ENCODE data around the gene CGREF1.

The CGREF1 gene, protein sequence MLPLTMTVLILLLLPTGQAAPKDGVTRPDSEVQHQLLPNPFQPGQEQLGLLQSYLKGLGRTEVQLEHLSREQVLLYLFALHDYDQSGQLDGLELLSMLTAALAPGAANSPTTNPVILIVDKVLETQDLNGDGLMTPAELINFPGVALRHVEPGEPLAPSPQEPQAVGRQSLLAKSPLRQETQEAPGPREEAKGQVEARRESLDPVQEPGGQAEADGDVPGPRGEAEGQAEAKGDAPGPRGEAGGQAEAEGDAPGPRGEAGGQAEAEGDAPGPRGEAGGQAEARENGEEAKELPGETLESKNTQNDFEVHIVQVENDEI

DNA sequence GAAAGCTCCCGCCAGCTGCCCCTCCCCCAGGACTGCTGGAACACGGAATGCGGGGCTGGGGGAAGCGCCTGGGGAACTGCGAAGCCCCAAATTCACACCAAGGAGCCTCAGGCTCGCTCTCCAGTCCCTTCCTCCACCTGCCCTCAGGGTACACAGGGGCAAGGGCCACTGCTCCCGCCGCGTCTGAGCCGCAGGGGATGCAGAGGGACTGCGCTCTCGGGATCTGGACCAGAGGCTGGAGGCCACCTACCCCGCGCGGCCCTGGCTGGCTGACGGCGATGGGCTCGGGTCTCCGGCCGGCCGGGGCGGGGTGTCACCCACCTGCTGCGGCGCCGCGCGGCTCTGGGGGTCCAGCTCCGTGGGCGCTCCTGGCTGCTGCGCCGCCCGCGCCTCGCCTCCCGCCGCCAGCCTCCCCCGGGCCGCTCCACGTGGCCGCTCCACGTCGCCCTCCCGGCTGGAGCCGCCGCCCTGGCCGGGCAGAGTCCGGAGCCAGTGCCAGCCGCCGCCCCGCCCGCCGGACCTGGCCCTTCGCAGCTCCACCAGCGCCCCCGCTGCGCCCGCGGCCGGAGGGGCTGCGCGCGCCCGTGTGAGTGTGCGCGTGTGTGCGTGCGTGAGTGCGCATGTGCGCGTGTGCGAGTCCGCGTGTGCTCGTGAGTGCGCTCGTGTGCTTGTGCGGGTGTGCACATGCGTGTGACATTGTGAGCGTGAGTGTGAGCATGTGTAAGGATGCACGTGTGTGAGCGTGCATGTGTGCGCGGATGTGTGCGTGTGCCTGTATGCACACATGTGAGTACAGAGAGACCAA, at the start of gene CGREF1:
Gene CGREF1, minus strand, starts transcription at position 604 of the 805 bp plus-strand sequence. CDS start 14,762 bp downstream, outside the sequence.
- no peak within 1 kb of the TSS for H3K4me3 ChIP-seq (ENCODE audit: low read depth in 1 of 2, low read length in 2 of 2)
- no peak within 1 kb of the TSS for H3K4me2 ChIP-seq (ENCODE audit: insufficient read depth, low read length)
- no peaks in the 10 kb centered on the region for H3K36me3 ChIP-seq (ENCODE audit: insufficient read depth, low read length)
- ATAC-seq (ENCODE audit: insufficient read depth, low read depth) (no peak), DNase-seq (no peak)
- no peak within 1 kb of the TSS for H2AFZ ChIP-seq (ENCODE audit: low read depth, low read length)
- H3K27me3 ChIP-seq (ENCODE audit: insufficient read depth, low read length, poor library complexity): peaks cover 5% of the 10 kb centered on the region
- H3K9me3 ChIP-seq (ENCODE audit: insufficient read depth, low read length, severe bottlenecking): no peaks in the 10 kb centered on the region
- no peaks in the 10 kb centered on the region for H3K79me2 ChIP-seq (ENCODE audit: insufficient read depth, low read length)
- no peaks in the 10 kb centered on the region for H3K4me1 ChIP-seq (ENCODE audit: insufficient read depth, low read length)
- H4K20me1 ChIP-seq (ENCODE audit: insufficient read depth, low read length): no peaks in the 10 kb centered on the region
- H3K27ac ChIP-seq (ENCODE audit: low read length): no peak within 1 kb of the TSS
- H3K9ac ChIP-seq (ENCODE audit: low read depth, low read length): no peak within 1 kb of the TSS
- TF ChIP-seq, protein P1, sequence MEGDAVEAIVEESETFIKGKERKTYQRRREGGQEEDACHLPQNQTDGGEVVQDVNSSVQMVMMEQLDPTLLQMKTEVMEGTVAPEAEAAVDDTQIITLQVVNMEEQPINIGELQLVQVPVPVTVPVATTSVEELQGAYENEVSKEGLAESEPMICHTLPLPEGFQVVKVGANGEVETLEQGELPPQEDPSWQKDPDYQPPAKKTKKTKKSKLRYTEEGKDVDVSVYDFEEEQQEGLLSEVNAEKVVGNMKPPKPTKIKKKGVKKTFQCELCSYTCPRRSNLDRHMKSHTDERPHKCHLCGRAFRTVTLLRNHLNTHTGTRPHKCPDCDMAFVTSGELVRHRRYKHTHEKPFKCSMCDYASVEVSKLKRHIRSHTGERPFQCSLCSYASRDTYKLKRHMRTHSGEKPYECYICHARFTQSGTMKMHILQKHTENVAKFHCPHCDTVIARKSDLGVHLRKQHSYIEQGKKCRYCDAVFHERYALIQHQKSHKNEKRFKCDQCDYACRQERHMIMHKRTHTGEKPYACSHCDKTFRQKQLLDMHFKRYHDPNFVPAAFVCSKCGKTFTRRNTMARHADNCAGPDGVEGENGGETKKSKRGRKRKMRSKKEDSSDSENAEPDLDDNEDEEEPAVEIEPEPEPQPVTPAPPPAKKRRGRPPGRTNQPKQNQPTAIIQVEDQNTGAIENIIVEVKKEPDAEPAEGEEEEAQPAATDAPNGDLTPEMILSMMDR (IDR thresholded peaks at IDR 0.05; ENCODE audit: borderline replicate concordance, extremely low read depth, low read length, poor library complexity, severe bottlenecking): no peak
- TF ChIP-seq EZH2 (IDR thresholded peaks at IDR 0.05; ENCODE audit: borderline replicate concordance, low read depth, low read length, severe bottlenecking): no peak

DNA sequence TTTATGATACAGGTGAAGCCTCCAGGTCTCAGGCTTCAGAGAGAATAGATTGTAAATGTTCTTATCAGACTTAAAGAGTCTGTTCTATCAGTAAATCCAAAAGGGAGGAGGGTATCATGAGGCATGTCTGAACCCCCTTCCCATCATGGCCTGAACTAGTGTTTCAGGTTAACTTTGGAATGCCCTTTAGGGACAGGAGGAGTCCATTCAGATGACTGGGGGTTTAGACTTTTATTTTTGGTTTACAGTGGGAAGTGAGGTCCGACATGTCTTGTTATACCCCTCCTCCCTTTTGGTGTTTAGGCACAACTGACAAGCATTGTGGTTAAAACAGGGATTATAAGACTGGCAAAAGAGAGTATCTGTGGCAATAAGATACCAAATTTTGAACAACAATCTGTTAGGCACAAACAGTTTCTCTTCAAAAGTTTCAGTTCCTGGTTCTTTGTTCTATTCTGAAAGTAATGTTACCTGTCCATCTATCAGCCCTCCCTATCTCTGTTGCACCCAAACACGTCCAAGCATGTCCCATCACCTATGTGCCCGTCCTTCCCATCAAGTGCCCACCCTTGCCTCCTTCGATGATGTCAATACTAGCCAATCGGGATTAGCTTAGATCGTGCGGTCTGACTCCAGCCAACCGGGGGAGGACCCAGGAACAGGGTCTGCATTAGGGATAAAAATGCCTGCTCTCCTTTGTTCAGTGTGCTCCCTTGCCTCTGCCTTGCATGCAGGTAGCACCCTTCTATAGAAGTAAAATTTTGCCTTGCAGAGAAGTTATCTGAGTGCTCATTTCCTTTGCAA, 46.2 kb upstream of the CGREF1 start:
- H3K4me3 ChIP-seq (ENCODE audit: low read depth in 1 of 2, low read length in 2 of 2): no peak overlapping the region
- no peaks in the 10 kb centered on the region for H3K36me3 ChIP-seq (ENCODE audit: insufficient read depth, low read length)
- TF ChIP-seq, protein P1 (IDR thresholded peaks at IDR 0.05; ENCODE audit: borderline replicate concordance, extremely low read depth, low read length, poor library complexity, severe bottlenecking): no peak
- no peak for TF ChIP-seq EZH2 (IDR thresholded peaks at IDR 0.05; ENCODE audit: borderline replicate concordance, low read depth, low read length, severe bottlenecking)
- ATAC-seq (ENCODE audit: insufficient read depth, low read depth): no peak
- no peaks in the 10 kb centered on the region for H4K20me1 ChIP-seq (ENCODE audit: insufficient read depth, low read length)
- H3K9me3 ChIP-seq (ENCODE audit: insufficient read depth, low read length, severe bottlenecking): no peaks in the 10 kb centered on the region
- H3K79me2 ChIP-seq (ENCODE audit: insufficient read depth, low read length): no peaks in the 10 kb centered on the region
- H3K4me2 ChIP-seq (ENCODE audit: insufficient read depth, low read length): no peak overlapping the region
- no peak overlapping the region for H3K9ac ChIP-seq (ENCODE audit: low read depth, low read length)
- no peak overlapping the region for H3K27ac ChIP-seq (ENCODE audit: low read length)
- H3K27me3 ChIP-seq (ENCODE audit: insufficient read depth, low read length, poor library complexity): peaks cover 3% of the 10 kb centered on the region
- H3K4me1 ChIP-seq (ENCODE audit: insufficient read depth, low read length): peaks cover 3% of the 10 kb centered on the region
- DNase-seq: no peak
- no peak overlapping the region for H2AFZ ChIP-seq (ENCODE audit: low read depth, low read length)

DNA sequence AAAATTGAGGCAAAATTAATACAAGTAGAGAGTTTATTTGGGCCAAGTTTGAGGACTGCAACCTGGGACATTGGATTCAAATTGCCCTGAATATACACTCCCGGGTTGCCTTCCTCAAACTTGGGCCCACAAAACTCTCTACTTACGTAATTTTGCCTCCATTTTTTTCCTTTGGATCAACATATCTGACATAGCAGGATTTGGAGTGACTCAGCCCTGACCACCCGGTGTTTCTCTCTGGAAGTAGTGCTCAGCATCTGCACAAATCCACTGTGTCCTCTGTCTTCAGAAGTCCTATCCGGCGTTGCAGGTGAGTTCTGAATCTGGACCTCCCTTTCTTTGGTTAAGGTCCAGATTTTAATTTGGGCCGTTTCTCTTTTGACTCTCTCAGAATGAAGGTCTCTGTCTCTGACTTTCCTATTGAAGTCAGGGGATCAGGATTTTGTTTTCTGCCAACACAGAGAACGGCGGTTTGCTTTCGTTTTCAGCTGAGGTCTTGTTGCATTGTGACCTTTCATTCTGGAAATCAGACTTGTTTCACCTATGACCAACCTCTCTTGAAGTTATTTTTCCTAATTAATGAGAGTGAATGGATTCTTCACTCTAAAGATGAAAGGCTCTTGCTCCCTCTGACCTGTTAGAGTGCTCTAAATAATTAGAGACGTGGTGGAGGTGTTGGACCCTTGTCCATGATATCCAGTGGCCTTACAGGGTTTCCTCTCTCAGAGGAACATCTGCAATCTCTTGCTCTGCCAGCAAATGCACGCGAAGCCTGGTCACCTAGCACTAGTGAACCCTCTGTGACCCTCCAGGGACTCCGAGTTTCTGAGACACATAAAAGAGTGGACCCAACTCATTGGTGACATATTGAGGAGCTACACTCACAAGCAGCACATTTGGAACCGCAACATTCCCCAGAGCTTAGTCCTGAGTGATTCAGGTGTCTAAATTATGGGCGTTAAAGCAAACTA, 43.5 kb upstream of the CGREF1 start:
- no peak overlapping the region for H3K27ac ChIP-seq (ENCODE audit: low read length)
- H3K9ac ChIP-seq (ENCODE audit: low read depth, low read length): no peak overlapping the region
- peaks cover 3% of the 10 kb centered on the region for H3K27me3 ChIP-seq (ENCODE audit: insufficient read depth, low read length, poor library complexity)
- H3K4me3 ChIP-seq (ENCODE audit: low read depth in 1 of 2, low read length in 2 of 2): no peak overlapping the region
- ATAC-seq (ENCODE audit: insufficient read depth, low read depth): no peak
- no peaks in the 10 kb centered on the region for H3K79me2 ChIP-seq (ENCODE audit: insufficient read depth, low read length)
- no peaks in the 10 kb centered on the region for H3K4me1 ChIP-seq (ENCODE audit: insufficient read depth, low read length)
- H3K9me3 ChIP-seq (ENCODE audit: insufficient read depth, low read length, severe bottlenecking): no peaks in the 10 kb centered on the region
- H3K4me2 ChIP-seq (ENCODE audit: insufficient read depth, low read length): no peak overlapping the region
- no peak for DNase-seq
- TF ChIP-seq, protein P1 (IDR thresholded peaks at IDR 0.05; ENCODE audit: borderline replicate concordance, extremely low read depth, low read length, poor library complexity, severe bottlenecking): no peak
- no peak for TF ChIP-seq EZH2 (IDR thresholded peaks at IDR 0.05; ENCODE audit: borderline replicate concordance, low read depth, low read length, severe bottlenecking)
- H4K20me1 ChIP-seq (ENCODE audit: insufficient read depth, low read length): no peaks in the 10 kb centered on the region
- H3K36me3 ChIP-seq (ENCODE audit: insufficient read depth, low read length): no peaks in the 10 kb centered on the region
- H2AFZ ChIP-seq (ENCODE audit: low read depth, low read length): no peak overlapping the region

Measured in DND-41 (cell line).